Prostate gland (tissue), 2 donors: ENCODE measurements around the gene SLCO1B1. TPM values are rescaled to one million over a fixed set of nuclear protein-coding genes. Genes with fewer than 3 reads are reported as not detected.

Source experiments
- DNase-seq: peaks from one replicate; pipeline ENCODE4 v3.0.0-alpha.2; 2019; ENCODE audit warnings: low spot score
- H3K27ac ChIP-seq, 2 donors: fragments of 200-600 bp; sonication (generic); 2 replicates each; pipeline ENCODE4 v1.5.1; 2017 to 2019
- H3K27me3 ChIP-seq: fragments of 200-600 bp; sonication (generic); replicated peaks from 2 replicates; pipeline ENCODE4 v1.5.1; 2019; ENCODE audit not compliant: insufficient read depth
- H3K36me3 ChIP-seq, 2 donors: fragments of 200-600 bp; sonication (generic); 1 replicate in 1 of 2; 2 replicates in 1 of 2; pipeline versions ENCODE4 v1.5.1 to v1.8.1; 2017 to 2019
- H3K4me1 ChIP-seq: fragments of 200-600 bp; sonication (generic); replicated peaks from 2 replicates; pipeline ENCODE4 v1.5.1; 2019
- H3K4me3 ChIP-seq, 2 donors: fragments of 200-600 bp; sonication (generic); 2 replicates each; pipeline ENCODE4 v1.5.1; 2017 to 2019
- H3K9me3 ChIP-seq: fragments of 200-600 bp; sonication (generic); 2 replicates; pipeline ENCODE4 v1.5.1; 2017
- CTCF ChIP-seq, 4 experiments: fragments of 200-600 bp in 2 of 4; fragments of 450-650 bp in 2 of 4; sonication (generic) in 2 of 4; IDR thresholded peaks; 1 replicate in 3 of 4; 2 replicates in 1 of 4; pipeline ENCODE4 v1.5.1; 2016 to 2019; ENCODE audit warnings: antibody characterized with exemption in 4 of 4, mild to moderate bottlenecking in 2 of 4, moderate library complexity in 2 of 4
- POLR2A ChIP-seq: fragments of 450-650 bp; IDR thresholded peaks from one replicate; pipeline ENCODE4 v1.6.1; 2016; ENCODE audit warnings: antibody characterized with exemption, mild to moderate bottlenecking
- POLR2AphosphoS5 ChIP-seq: sonication (generic); formaldehyde crosslinking; IDR thresholded peaks from one replicate; pipeline ENCODE4 v1.6.1; 2017; ENCODE audit warnings: antibody characterized with exemption
- WGBS: methylation state at CpG from one replicate; pipeline ENCODE4 v1.1.5; 2018; 5-methylcytosine and 5-hydroxymethylcytosine counted together
- intact Hi-C: fragments of 100-400 bp; cut with DNase I; formaldehyde crosslinking; loops from one replicate; pipeline ENCODE4 v1.14.2; 2022
- total RNA-seq, 2 donors: library from RNA; depleted of rRNA; stranded (reverse); fragments of >200 nt; gene quantifications; one replicate each; pipeline ENCODE4 v1.1.0, GENCODE V29; 2016

The SLCO1B1 gene
- total RNA-seq, 2 donors from 2014 or later, result 0.45 TPM; not detected in 1

GRCh38 chr12:21151184-21151583 is 20.2 kb downstream of the SLCO1B1 start:
- H3K27me3 ChIP-seq, result no peaks in the 10 kb centered on the region
- no peak overlapping the region for H3K4me3 ChIP-seq
- no peak overlapping the region for H3K27ac ChIP-seq
- no peaks in the 10 kb centered on the region for H3K4me1 ChIP-seq
- H3K9me3 ChIP-seq, result no peaks in the 10 kb centered on the region
- intact Hi-C loops, result no loop called here
- no peaks in the 10 kb centered on the region for H3K36me3 ChIP-seq
- TF ChIP-seq POLR2A (no peak), CTCF (IDR thresholded peaks at IDR 0.05) (no peak), POLR2AphosphoS5 (no peak)
- 97% methylated on average over 3 of the region's 3 CpGs for WGBS
- DNase-seq, result no peak

GRCh38 chr12:21155522-21156351 is 24.7 kb downstream of the SLCO1B1 start:
- WGBS, result 62% methylated on average over 3 of the region's 3 CpGs
- no peaks in the 10 kb centered on the region for H3K27me3 ChIP-seq
- intact Hi-C loops, result no loop called here

GRCh38 chr12:21165048-21165447 is 34.1 kb downstream of the SLCO1B1 start:
- WGBS, result 69% methylated on average over 4 of the region's 4 CpGs
- Histone ChIP-seq H3K27me3 (no peaks in the 10 kb centered on the region), H3K27ac (no peak overlapping the region), H3K9me3 (no peaks in the 10 kb centered on the region), H3K36me3 (no peaks in the 10 kb centered on the region), H3K4me1 (no peaks in the 10 kb centered on the region), H3K4me3 (no peak overlapping the region)
- intact Hi-C loops, result no loop called here
- no peak for TF ChIP-seq CTCF (IDR thresholded peaks at IDR 0.05)
- no peak for TF ChIP-seq POLR2A
- no peak for TF ChIP-seq POLR2AphosphoS5
- no peak for DNase-seq

More at GRCh38 chr12:21155522-21156351, 24.7 kb downstream of the SLCO1B1 start:
- Histone ChIP-seq H3K4me1 (no peaks in the 10 kb centered on the region), H3K36me3 (no peaks in the 10 kb centered on the region), H3K4me3 (no peak overlapping the region), H3K9me3 (no peaks in the 10 kb centered on the region), H3K27ac (no peak overlapping the region)
- no peak for DNase-seq
- TF ChIP-seq CTCF (IDR thresholded peaks at IDR 0.05) (no peak), POLR2AphosphoS5 (no peak), POLR2A (no peak)

- no peaks in the 10 kb centered on the region for H3K4me1 ChIP-seq
- H3K9me3 ChIP-seq, result no peaks in the 10 kb centered on the region
- peak; percentile 12 for DNase-seq
- H3K27ac ChIP-seq, result no peak overlapping the region
- TF ChIP-seq POLR2A (no peak), CTCF (IDR thresholded peaks at IDR 0.05) (peak in 3 of 4 experiments; percentile 36 to 49 (median 39))
- intact Hi-C loops, result no loop called here
- H3K27me3 ChIP-seq, result no peaks in the 10 kb centered on the region
- 43% methylated on average over 3 of the region's 3 CpGs for WGBS
- no peak overlapping the region for H3K4me3 ChIP-seq
- no peaks in the 10 kb centered on the region for H3K36me3 ChIP-seq
Observed at GRCh38 chr12:21169878-21170472, 39.0 kb downstream of the SLCO1B1 start.

- 98% methylated on average over 1 of the region's 1 CpG for WGBS
- H3K36me3 ChIP-seq, result no peaks in the 10 kb centered on the region
- H3K27ac ChIP-seq, result no peak overlapping the region
- H3K27me3 ChIP-seq, result no peaks in the 10 kb centered on the region
- H3K4me3 ChIP-seq, result no peak overlapping the region
- no peak for DNase-seq
- H3K9me3 ChIP-seq, result no peaks in the 10 kb centered on the region
- no peaks in the 10 kb centered on the region for H3K4me1 ChIP-seq
- TF ChIP-seq POLR2A (no peak), CTCF (IDR thresholded peaks at IDR 0.05) (no peak), POLR2AphosphoS5 (no peak)
- intact Hi-C loops, result no loop called here
Observed at GRCh38 chr12:21172079-21172478, 41.1 kb downstream of the SLCO1B1 start.
